Right lobe of liver (tissue), 6 donors: ENCODE measurements around the gene CCNB1. TPM values are rescaled to one million over a fixed set of nuclear protein-coding genes. Genes with fewer than 3 reads are reported as not detected.
"Not testable (repeated sequence)": the region's sequence is repeated elsewhere in the genome, so short reads cannot be mapped to it uniquely, and the experiment has no call there.

Experiments
- ATAC-seq, 4 donors: fragments of 200-7000 bp; cut with Tn5 transposase; one replicate each; pipeline ENCODE4 v1.9.1; 2020; ENCODE audit warnings: mild to moderate bottlenecking in 4 of 4, moderate library complexity in 4 of 4
- DNase-seq, 3 donors: peaks; one replicate each; pipeline ENCODE4 v3.0.0-alpha.2; 2020
- H3K27ac ChIP-seq, 3 donors: fragments of 200-600 bp; one replicate each; pipeline ENCODE4 v1.8.0; 2022
- H3K27me3 ChIP-seq, 2 donors: fragments of 200-600 bp; one replicate each; pipeline ENCODE4 v1.8.0; 2022
- H3K36me3 ChIP-seq, 4 donors: fragments of 200-600 bp; sonication (generic) in 1 of 4; one replicate each; pipeline versions ENCODE4 v1.5.1 to v1.8.0; 2017 to 2022; ENCODE audit warnings: control low read depth in 1 of 4
- H3K4me1 ChIP-seq, 4 donors: fragments of 200-600 bp; sonication (generic) in 1 of 4; one replicate each; pipeline versions ENCODE4 v1.5.1 to v1.8.0; 2017 to 2022; ENCODE audit warnings: control low read depth in 1 of 4
- H3K4me3 ChIP-seq, 3 donors: fragments of 200-600 bp; one replicate each; pipeline ENCODE4 v1.8.0; 2022
- H3K9me3 ChIP-seq, 4 donors: fragments of 200-600 bp; sonication (generic) in 1 of 4; one replicate each; pipeline versions ENCODE4 v1.5.1 to v1.8.0; 2017 to 2022; ENCODE audit warnings: control low read depth in 1 of 4
- CTCF ChIP-seq, 4 donors: fragments of 200-600 bp in 3 of 4; fragments of 450-650 bp in 1 of 4; IDR thresholded peaks; one replicate each; pipeline versions ENCODE4 v1.5.1 to v1.8.0; 2016 to 2022; ENCODE audit warnings: antibody characterized with exemption in 4 of 4, mild to moderate bottlenecking in 2 of 4
- POLR2A ChIP-seq: fragments of 450-650 bp; IDR thresholded peaks from one replicate; pipeline ENCODE4 v1.6.1; 2017; ENCODE audit warnings: antibody characterized with exemption, mild to moderate bottlenecking
- WGBS: methylation state at CpG from one replicate; pipeline ENCODE4 v1.1.6; 2018; ENCODE audit warnings: low coverage, low lambda C conversion rate; ENCODE audit not compliant: insufficient coverage; ENCODE audit errors: missing lambda C conversion rate; 5-methylcytosine and 5-hydroxymethylcytosine counted together
- intact Hi-C, 2 donors: fragments of 100-400 bp; cut with DNase I; formaldehyde crosslinking; loops; one replicate each; pipeline versions ENCODE4 v1.11.2 to v1.14.1; 2022
- total RNA-seq, 6 experiments: library from RNA; depleted of rRNA in 2 of 6; stranded (reverse); fragments of >200 nt in 2 of 6; fragmentation: NEBNext Ultra II Directional in 3 of 6; extraction: Animal tissue kit (Norgen Biotek cat#: 25700) in 3 of 6; gene quantifications; one replicate each; pipeline versions ENCODE4 v1.1.0 to v1.2.4, GENCODE V29; 2016 to 2023
- donor health status: DM: no; HTN: yes; CAD: no.
- donor health status: DM: no; HTN: no; CAD: no.
- donor health status: DM: no; HTN: no; CAD: no.
- donor health status: DM: no; HTN: yes; CAD: no.
- donor health status: DM: no; HTN: yes; CAD: no.

CCNB1 gene
- total RNA-seq, 6 experiments from 2014 or later: 1.9 to 5.9 (median 3.7) TPM

DNA sequence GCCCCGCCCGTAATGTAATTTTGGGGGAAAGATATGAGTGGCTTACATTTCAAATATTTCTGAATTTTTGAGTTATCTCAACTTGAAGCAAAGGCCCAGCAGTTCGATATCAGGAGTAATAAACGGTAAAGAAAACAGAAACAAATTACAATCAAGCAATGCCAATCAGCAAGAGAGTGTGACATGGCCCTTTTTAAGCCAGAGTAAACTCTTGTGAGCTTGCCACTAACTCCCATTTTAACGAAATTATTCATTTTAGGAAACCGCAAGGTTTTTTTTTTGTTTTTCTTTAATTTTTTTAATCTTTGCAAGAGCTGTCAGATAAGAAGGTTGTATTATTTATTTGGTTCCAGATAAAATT, 50.2 kb downstream of the CCNB1 start:
- ATAC-seq (no peak), DNase-seq (no peak)
- intact Hi-C loops: no loop called here
- no peaks in the 10 kb centered on the region for H3K9me3 ChIP-seq
- peak overlapping the region in 1 of 3 donors; percentile 99 for H3K27ac ChIP-seq
- H3K27me3 ChIP-seq: no peaks in the 10 kb centered on the region
- peak overlapping the region; percentile 94 to 100 (median 98) for H3K4me3 ChIP-seq
- H3K36me3 ChIP-seq: no peaks in the 10 kb centered on the region
- H3K4me1 ChIP-seq: peaks cover 0 to 26% (median 0%) of the 10 kb centered on the region in 4 donors
- 44% methylated on average over 6 of the region's 6 CpGs for WGBS
- TF ChIP-seq POLR2A (no peak), CTCF (IDR thresholded peaks at IDR 0.05) (no peak)

DNA sequence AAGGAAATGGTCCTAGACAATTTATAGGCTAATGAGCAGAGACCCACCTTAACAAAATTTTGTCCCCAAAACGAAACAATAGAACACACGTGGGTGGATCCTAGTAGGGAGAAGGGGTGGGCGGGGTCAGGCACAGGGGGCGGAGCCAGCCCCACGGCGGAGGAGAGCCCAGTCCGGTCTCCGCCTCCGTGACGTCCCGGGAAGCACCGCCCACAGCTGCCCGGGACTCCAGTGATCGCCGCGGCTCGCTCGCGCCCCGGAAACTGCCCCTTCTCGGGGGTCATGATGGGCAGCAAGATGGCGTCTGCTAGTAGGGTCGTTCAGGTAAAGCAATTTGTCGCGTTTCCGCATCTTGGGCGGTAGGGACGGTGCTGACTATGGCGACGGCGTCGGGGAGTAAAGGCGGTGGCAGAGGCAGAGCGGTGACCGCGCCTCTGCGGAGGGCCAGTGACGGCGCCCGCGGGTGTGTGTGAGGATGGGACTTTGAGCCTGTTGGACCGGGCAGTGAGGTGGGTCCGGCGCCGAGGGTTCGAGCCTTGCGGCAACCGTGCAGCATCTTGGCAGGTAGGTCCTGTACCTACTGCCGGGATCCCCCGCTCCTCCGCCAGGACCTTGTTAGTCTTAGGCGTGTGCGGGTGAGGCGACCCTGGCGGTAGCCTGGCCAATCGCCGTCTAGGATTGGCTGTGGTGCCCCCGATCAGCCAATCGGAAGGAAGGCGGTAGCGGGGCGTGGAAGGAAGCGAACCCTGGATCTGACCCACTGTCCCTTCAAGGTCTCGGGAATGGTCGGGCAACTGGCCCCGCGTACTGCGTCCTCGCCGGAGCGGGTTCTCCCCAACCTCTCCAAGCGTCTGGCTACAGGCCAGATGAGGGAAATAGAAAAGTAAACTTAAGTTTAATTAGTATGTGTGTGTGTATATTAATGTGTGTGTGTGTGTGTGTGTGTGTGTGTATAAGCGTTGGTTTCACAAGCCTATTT, 50.9 kb downstream of the CCNB1 start:
- Histone ChIP-seq H3K27ac (peak overlapping the region; percentile 90 to 99 (median 99)), H3K36me3 (no peaks in the 10 kb centered on the region), H3K27me3 (no peaks in the 10 kb centered on the region), H3K9me3 (no peaks in the 10 kb centered on the region), H3K4me3 (peak overlapping the region; percentile 94 to 100 (median 98)), H3K4me1 (peaks cover 0 to 29% (median 0%) of the 10 kb centered on the region in 4 donors)
- 0% methylated on average over 28 of the region's 73 CpGs for WGBS
- TF ChIP-seq CTCF (IDR thresholded peaks at IDR 0.05) (peak in 3 of 4 donors; percentile 13 to 28 (median 26)), POLR2A (peak; percentile 80)
- intact Hi-C loops: no loop called here
- DNase-seq: peak; percentile 99
- peak; percentile 96 to 99 (median 97) for ATAC-seq

DNA sequence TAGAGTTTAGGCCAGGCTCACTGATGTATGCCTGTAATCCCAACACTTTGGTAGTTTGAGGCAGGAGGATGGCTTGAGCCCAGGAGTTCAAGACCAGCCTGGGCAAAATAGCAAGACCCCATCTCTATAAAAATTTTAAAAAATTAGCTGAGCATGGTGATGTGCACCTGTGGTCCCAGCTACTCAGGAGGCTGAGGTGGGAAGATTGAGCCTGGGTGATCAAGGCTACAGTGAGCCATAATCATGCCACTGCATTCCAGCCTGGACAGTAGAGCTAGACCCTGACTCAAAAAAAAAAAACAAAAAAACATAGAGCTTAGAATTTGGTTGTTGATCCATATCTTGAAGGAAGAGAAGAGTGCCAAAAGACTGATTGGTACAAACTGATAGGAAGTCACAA, 53.0 kb downstream of the CCNB1 start:
- ATAC-seq (no peak), DNase-seq (no peak)
- intact Hi-C loops: no loop called here
- Histone ChIP-seq H3K4me1 (peaks cover 0 to 29% (median 0%) of the 10 kb centered on the region in 4 donors), H3K27ac (no peak overlapping the region), H3K4me3 (no peak overlapping the region), H3K9me3 (no peaks in the 10 kb centered on the region), H3K27me3 (no peaks in the 10 kb centered on the region), H3K36me3 (no peaks in the 10 kb centered on the region)
- TF ChIP-seq CTCF (IDR thresholded peaks at IDR 0.05) (no peak), POLR2A (no peak)

GRCh38 chr5:69220371-69220770, 53.4 kb downstream of the CCNB1 start:
- H3K27ac ChIP-seq, H3K9me3 ChIP-seq, H3K36me3 ChIP-seq, intact Hi-C loops, H3K4me3 ChIP-seq, DNase-seq, ATAC-seq, H3K27me3 ChIP-seq: not testable (repeated sequence)
- WGBS: 94% methylated on average over 14 of the region's 18 CpGs
- peaks cover 0 to 29% (median 0%) of the 10 kb centered on the region in 4 donors for H3K4me1 ChIP-seq

GRCh38 chr5:69220833-69221232, 53.9 kb downstream of the CCNB1 start:
- H3K4me3 ChIP-seq, H3K27ac ChIP-seq, H3K36me3 ChIP-seq, ATAC-seq, DNase-seq, intact Hi-C loops, H3K27me3 ChIP-seq, H3K9me3 ChIP-seq: not testable (repeated sequence)
- 35% methylated on average over 7 of the region's 9 CpGs for WGBS
- peaks cover 0 to 31% (median 0%) of the 10 kb centered on the region in 4 donors for H3K4me1 ChIP-seq
